ENCODE measurements around the gene UAP1.

Gene UAP1

GRCh38 chr1:162633081-162633762, 71.7 kb downstream of the UAP1 start:
- no peaks in the 10 kb centered on the region for H3K9me3 ChIP-seq (ENCODE audit: low read depth, low read length)
- H3K27ac ChIP-seq = peak overlapping the region; percentile 100
- TF ChIP-seq POLR2AphosphoS5 (IDR thresholded peaks at IDR 0.05; ENCODE audit: borderline replicate concordance, low read depth, low read length) (no peak), EZH2 (IDR thresholded peaks at IDR 0.05) (no peak), FOXP2 (optimal IDR thresholded peaks at IDR 0.05; ENCODE audit: control extremely low read depth, extremely low read length, insufficient read depth) (no peak)
- peak overlapping the region; percentile 94 for H3K9ac ChIP-seq (ENCODE audit: insufficient read length)
- peaks cover 9% of the 10 kb centered on the region; the same call in 1 of the 2 replicates for H3K36me3 ChIP-seq (ENCODE audit: insufficient read depth, low read length)
- no peak for DNase-seq (ENCODE audit: low read depth, low spot score)
- H3K4me3 ChIP-seq = peak overlapping the region; percentile 87

GRCh38 chr1:162635418-162635817, 73.9 kb downstream of the UAP1 start:
- peak overlapping the region; percentile 87 for H3K4me3 ChIP-seq
- H3K27ac ChIP-seq = no peak overlapping the region
- TF ChIP-seq FOXP2 (optimal IDR thresholded peaks at IDR 0.05; ENCODE audit: control extremely low read depth, extremely low read length, insufficient read depth) (no peak), POLR2AphosphoS5 (IDR thresholded peaks at IDR 0.05; ENCODE audit: borderline replicate concordance, low read depth, low read length) (no peak), EZH2 (IDR thresholded peaks at IDR 0.05) (no peak)
- no peak for DNase-seq (ENCODE audit: low read depth, low spot score)
- H3K9ac ChIP-seq (ENCODE audit: insufficient read length) = peak overlapping the region; percentile 94
- no peaks in the 10 kb centered on the region for H3K9me3 ChIP-seq (ENCODE audit: low read depth, low read length)
- peaks cover 31% of the 10 kb centered on the region for H3K36me3 ChIP-seq (ENCODE audit: insufficient read depth, low read length)

GRCh38 chr1:162639718-162640117, 78.2 kb downstream of the UAP1 start:
- no peak for DNase-seq (ENCODE audit: low read depth, low spot score)
- Histone ChIP-seq H3K9ac (ENCODE audit: insufficient read length) (no peak overlapping the region), H3K36me3 (ENCODE audit: insufficient read depth, low read length) (peaks cover 64% of the 10 kb centered on the region), H3K27ac (no peak overlapping the region), H3K4me3 (no peak overlapping the region), H3K9me3 (ENCODE audit: low read depth, low read length) (no peaks in the 10 kb centered on the region)
- TF ChIP-seq FOXP2 (optimal IDR thresholded peaks at IDR 0.05; ENCODE audit: control extremely low read depth, extremely low read length, insufficient read depth) (no peak), EZH2 (IDR thresholded peaks at IDR 0.05) (no peak), POLR2AphosphoS5 (IDR thresholded peaks at IDR 0.05; ENCODE audit: borderline replicate concordance, low read depth, low read length) (no peak)

GRCh38 chr1:162641114-162641513, 79.6 kb downstream of the UAP1 start:
- no peak for TF ChIP-seq FOXP2 (optimal IDR thresholded peaks at IDR 0.05; ENCODE audit: control extremely low read depth, extremely low read length, insufficient read depth)
- TF ChIP-seq EZH2 (IDR thresholded peaks at IDR 0.05) = no peak
- no peak for TF ChIP-seq POLR2AphosphoS5 (IDR thresholded peaks at IDR 0.05; ENCODE audit: borderline replicate concordance, low read depth, low read length)
- Histone ChIP-seq H3K9ac (ENCODE audit: insufficient read length) (no peak overlapping the region), H3K27ac (no peak overlapping the region), H3K4me3 (no peak overlapping the region), H3K36me3 (ENCODE audit: insufficient read depth, low read length) (peaks cover 68% of the 10 kb centered on the region), H3K9me3 (ENCODE audit: low read depth, low read length) (no peaks in the 10 kb centered on the region)
- no peak for DNase-seq (ENCODE audit: low read depth, low spot score)

GRCh38 chr1:162644986-162645314, 83.4 kb downstream of the UAP1 start:
- DNase-seq (ENCODE audit: low read depth, low spot score) = no peak
- TF ChIP-seq EZH2 (IDR thresholded peaks at IDR 0.05) = no peak
- no peak for TF ChIP-seq FOXP2 (optimal IDR thresholded peaks at IDR 0.05; ENCODE audit: control extremely low read depth, extremely low read length, insufficient read depth)
- no peak for TF ChIP-seq POLR2AphosphoS5 (IDR thresholded peaks at IDR 0.05; ENCODE audit: borderline replicate concordance, low read depth, low read length)
- no peak overlapping the region for H3K9ac ChIP-seq (ENCODE audit: insufficient read length)
- peaks cover 75% of the 10 kb centered on the region for H3K36me3 ChIP-seq (ENCODE audit: insufficient read depth, low read length)
- no peaks in the 10 kb centered on the region for H3K9me3 ChIP-seq (ENCODE audit: low read depth, low read length)
- no peak overlapping the region for H3K27ac ChIP-seq
- H3K4me3 ChIP-seq = no peak overlapping the region

GRCh38 chr1:162645666-162646065, 84.1 kb downstream of the UAP1 start:
- no peak for DNase-seq (ENCODE audit: low read depth, low spot score)
- Histone ChIP-seq H3K27ac (no peak overlapping the region), H3K9me3 (ENCODE audit: low read depth, low read length) (no peaks in the 10 kb centered on the region), H3K9ac (ENCODE audit: insufficient read length) (no peak overlapping the region), H3K36me3 (ENCODE audit: insufficient read depth, low read length) (peaks cover 70% of the 10 kb centered on the region), H3K4me3 (no peak overlapping the region)
- no peak for TF ChIP-seq POLR2AphosphoS5 (IDR thresholded peaks at IDR 0.05; ENCODE audit: borderline replicate concordance, low read depth, low read length)
- TF ChIP-seq FOXP2 (optimal IDR thresholded peaks at IDR 0.05; ENCODE audit: control extremely low read depth, extremely low read length, insufficient read depth) = no peak
- no peak for TF ChIP-seq EZH2 (IDR thresholded peaks at IDR 0.05)

GRCh38 chr1:162649583-162649982, 88.1 kb downstream of the UAP1 start:
- TF ChIP-seq EZH2 (IDR thresholded peaks at IDR 0.05) = no peak
- no peak for TF ChIP-seq POLR2AphosphoS5 (IDR thresholded peaks at IDR 0.05; ENCODE audit: borderline replicate concordance, low read depth, low read length)
- no peak for TF ChIP-seq FOXP2 (optimal IDR thresholded peaks at IDR 0.05; ENCODE audit: control extremely low read depth, extremely low read length, insufficient read depth)
- Histone ChIP-seq H3K4me3 (no peak overlapping the region), H3K36me3 (ENCODE audit: insufficient read depth, low read length) (peaks cover 51% of the 10 kb centered on the region), H3K9ac (ENCODE audit: insufficient read length) (no peak overlapping the region), H3K27ac (no peak overlapping the region), H3K9me3 (ENCODE audit: low read depth, low read length) (no peaks in the 10 kb centered on the region)
- no peak for DNase-seq (ENCODE audit: low read depth, low spot score)
